Skeletal muscle tissue (tissue), 4 donors: ENCODE measurements around the gene SH3D21. TPM values are rescaled to one million over a fixed set of nuclear protein-coding genes. Genes with fewer than 3 reads are reported as not detected.
A peak's percentile ranks its signal among the peaks of the same experiment; 100 is the strongest.

Experiments used
- H3K27ac ChIP-seq: one replicate; pipeline ENCODE4 v1.7.0; 2013; ENCODE audit warnings: mild to moderate bottlenecking, low read depth, low read length, inconsistent platforms
- H3K27me3 ChIP-seq, 3 donors: one replicate each; pipeline ENCODE4 v1.7.0; 2013; ENCODE audit warnings: low read length in 3 of 3; ENCODE audit not compliant: control insufficient read depth in 3 of 3, insufficient read depth in 3 of 3
- H3K36me3 ChIP-seq, 3 donors: one replicate each; pipeline ENCODE4 v1.7.0; 2013; ENCODE audit warnings: low read length in 3 of 3; ENCODE audit not compliant: control insufficient read depth in 3 of 3, insufficient read depth in 3 of 3
- H3K4me1 ChIP-seq, 3 donors: one replicate each; pipeline ENCODE4 v1.7.0; 2013; ENCODE audit warnings: low read length in 3 of 3, mild to moderate bottlenecking in 3 of 3; ENCODE audit not compliant: control insufficient read depth in 3 of 3, insufficient read depth in 3 of 3
- H3K4me3 ChIP-seq, 3 donors: one replicate each; pipeline ENCODE4 v1.7.0; 2013; ENCODE audit warnings: low read length in 3 of 3
- H3K9ac ChIP-seq, 3 donors: one replicate each; pipeline ENCODE4 v1.7.0; 2013; ENCODE audit warnings: low read length in 3 of 3, mild to moderate bottlenecking in 3 of 3, moderate library complexity in 2 of 3, low read depth in 1 of 3
- H3K9me3 ChIP-seq, 3 donors: one replicate each; pipeline ENCODE4 v1.7.0; 2013; ENCODE audit warnings: low read length in 3 of 3; ENCODE audit not compliant: control insufficient read depth in 3 of 3
- total RNA-seq: library from RNA; depleted of rRNA; stranded (reverse); fragments of >200 nt; gene quantifications from one replicate; pipeline ENCODE4 v1.2.3, GENCODE V29; 2014
- donor health status: Osteomylitis.

The SH3D21 gene
- total RNA-seq, 1 donor from 2014 or later = 0.52 TPM

DNA sequence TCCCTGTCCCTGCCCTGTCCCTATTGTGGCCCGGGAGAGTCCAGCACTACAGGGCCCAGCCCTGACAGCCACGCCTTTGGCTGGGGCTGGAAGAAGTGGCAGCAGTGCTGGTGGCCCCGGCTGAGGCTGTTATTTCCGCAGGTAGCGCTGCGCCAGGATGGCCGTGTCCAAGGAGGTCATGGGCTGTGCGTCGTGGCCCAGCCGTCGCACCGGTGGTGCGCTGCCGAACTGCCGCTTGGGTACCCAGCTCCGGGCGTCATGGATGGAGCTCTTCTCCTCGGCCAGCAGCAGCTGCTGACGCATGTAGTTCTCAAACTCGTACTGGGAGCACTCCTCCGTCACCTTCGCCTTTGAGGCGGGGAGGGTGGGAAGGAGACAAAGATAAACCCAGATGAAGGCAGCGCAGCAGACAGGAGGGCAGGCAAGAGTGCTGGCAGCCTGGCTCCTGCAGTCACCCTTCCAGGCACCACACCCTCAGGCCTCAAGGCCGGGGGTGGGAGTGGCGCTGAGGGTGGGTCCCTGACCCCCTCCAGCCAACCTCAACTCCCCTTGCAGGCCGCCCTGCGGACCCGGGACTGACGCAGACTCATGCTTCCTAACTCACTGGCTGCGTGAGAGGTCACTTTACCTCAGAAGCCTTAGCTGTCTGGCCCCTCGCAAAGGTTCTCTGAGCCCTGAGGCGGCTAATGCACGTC, 35.6 kb downstream of the SH3D21 start:
- Histone ChIP-seq H3K9me3 (no peaks in the 10 kb centered on the region), H3K4me3 (no peak overlapping the region), H3K27ac (no peak overlapping the region), H3K9ac (no peak overlapping the region), H3K4me1 (peaks cover 33 to 46% (median 44%) of the 10 kb centered on the region in 3 donors), H3K36me3 (peaks cover 25 to 44% (median 38%) of the 10 kb centered on the region in 3 donors), H3K27me3 (no peaks in the 10 kb centered on the region)

- no peak overlapping the region for H3K4me3 ChIP-seq
- H3K27me3 ChIP-seq = no peaks in the 10 kb centered on the region
- peak overlapping the region; percentile 44 for H3K27ac ChIP-seq
- H3K9ac ChIP-seq = peak overlapping the region in 2 of 3 donors; percentile 6 to 47
- peaks cover 29 to 51% (median 44%) of the 10 kb centered on the region in 3 donors for H3K36me3 ChIP-seq
- H3K9me3 ChIP-seq = no peaks in the 10 kb centered on the region
- H3K4me1 ChIP-seq = peaks cover 33 to 44% (median 43%) of the 10 kb centered on the region in 3 donors
These were observed 36.4 kb downstream of the SH3D21 start for GRCh38 chr1:36342426-36343185.

DNA sequence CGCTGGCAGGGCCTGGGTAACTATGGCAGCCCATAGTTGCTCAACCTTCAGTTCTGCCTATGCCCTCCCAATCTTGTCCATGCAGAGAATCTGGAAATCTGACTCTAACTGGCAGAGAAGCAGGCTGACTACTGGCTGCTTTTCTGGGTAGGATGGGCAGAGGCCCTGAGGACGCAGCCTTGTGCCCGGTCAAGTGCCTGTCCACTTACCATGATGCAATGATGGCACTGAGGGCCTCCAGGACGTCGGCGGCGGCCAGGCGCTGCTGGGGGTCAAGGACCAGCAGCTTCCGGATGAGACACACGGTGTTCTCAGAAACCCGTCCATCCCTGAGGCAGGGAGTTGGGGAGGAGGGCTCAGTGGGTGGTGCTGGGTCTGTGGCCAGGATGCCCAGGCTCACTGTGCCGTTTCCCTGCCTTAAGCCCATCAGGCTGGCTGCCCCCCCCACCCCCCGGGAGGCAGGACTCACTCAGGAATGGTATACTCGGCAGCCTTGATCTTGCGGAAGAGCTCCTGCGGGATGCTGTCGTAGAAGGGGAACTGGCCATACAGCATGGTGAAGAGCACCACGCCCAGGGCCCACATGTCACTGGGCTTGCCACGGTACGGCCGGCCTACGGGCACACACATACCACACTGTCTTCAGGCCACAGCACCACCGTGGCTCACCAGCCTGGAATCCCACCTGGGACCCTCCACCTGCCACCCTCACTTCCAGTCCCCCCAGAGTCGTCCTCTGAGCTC, 37.7 kb downstream of the SH3D21 start:
- Histone ChIP-seq H3K4me3 (no peak overlapping the region), H3K27me3 (no peaks in the 10 kb centered on the region), H3K9ac (peak overlapping the region in 2 of 3 donors; percentile 2 to 47), H3K27ac (no peak overlapping the region), H3K36me3 (peaks cover 38 to 62% (median 55%) of the 10 kb centered on the region in 3 donors), H3K4me1 (peaks cover 26 to 38% (median 34%) of the 10 kb centered on the region in 3 donors), H3K9me3 (no peaks in the 10 kb centered on the region)

GRCh38 chr1:36344395-36344680, 38.2 kb downstream of the SH3D21 start:
- Histone ChIP-seq H3K4me1 (peaks cover 27 to 38% (median 35%) of the 10 kb centered on the region in 3 donors), H3K9me3 (no peaks in the 10 kb centered on the region), H3K36me3 (peaks cover 42 to 65% (median 57%) of the 10 kb centered on the region in 3 donors), H3K4me3 (no peak overlapping the region), H3K27me3 (no peaks in the 10 kb centered on the region), H3K27ac (no peak overlapping the region), H3K9ac (no peak overlapping the region)

DNA sequence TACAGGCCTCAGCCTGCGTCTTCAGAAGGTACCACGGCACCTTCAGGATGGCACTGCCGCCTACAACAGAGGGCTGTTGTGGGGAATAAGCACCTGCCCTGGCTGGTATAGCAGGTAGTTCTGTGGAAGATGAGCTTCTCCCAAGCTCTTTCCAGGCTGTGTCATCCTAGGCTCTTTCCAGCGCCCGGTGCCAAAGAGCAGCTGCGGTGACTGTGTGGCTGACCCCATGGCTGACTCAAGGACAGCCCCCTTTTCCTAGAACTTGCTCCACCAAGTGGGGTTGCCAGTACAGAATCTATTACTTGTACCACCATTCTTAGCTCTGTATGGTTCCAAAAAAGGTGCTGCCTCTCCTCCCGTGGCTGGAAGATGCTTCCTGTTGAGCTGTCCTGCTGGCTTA, 39.2 kb downstream of the SH3D21 start:
- no peaks in the 10 kb centered on the region for H3K9me3 ChIP-seq
- no peak overlapping the region for H3K27ac ChIP-seq
- peaks cover 37 to 45% (median 45%) of the 10 kb centered on the region in 3 donors for H3K4me1 ChIP-seq
- H3K36me3 ChIP-seq = peaks cover 42 to 65% (median 56%) of the 10 kb centered on the region in 3 donors
- no peaks in the 10 kb centered on the region for H3K27me3 ChIP-seq
- no peak overlapping the region for H3K4me3 ChIP-seq
- H3K9ac ChIP-seq = peak overlapping the region in 1 of 3 donors; percentile 40

GRCh38 chr1:36346741-36347370, 40.7 kb downstream of the SH3D21 start:
- peaks cover 50 to 60% (median 60%) of the 10 kb centered on the region in 3 donors for H3K4me1 ChIP-seq
- no peak overlapping the region for H3K27ac ChIP-seq
- H3K36me3 ChIP-seq = peaks cover 34 to 59% (median 53%) of the 10 kb centered on the region in 3 donors
- H3K27me3 ChIP-seq = no peaks in the 10 kb centered on the region
- no peak overlapping the region for H3K4me3 ChIP-seq
- no peaks in the 10 kb centered on the region for H3K9me3 ChIP-seq
- peak overlapping the region in 2 of 3 donors; percentile 12 to 16 for H3K9ac ChIP-seq

DNA sequence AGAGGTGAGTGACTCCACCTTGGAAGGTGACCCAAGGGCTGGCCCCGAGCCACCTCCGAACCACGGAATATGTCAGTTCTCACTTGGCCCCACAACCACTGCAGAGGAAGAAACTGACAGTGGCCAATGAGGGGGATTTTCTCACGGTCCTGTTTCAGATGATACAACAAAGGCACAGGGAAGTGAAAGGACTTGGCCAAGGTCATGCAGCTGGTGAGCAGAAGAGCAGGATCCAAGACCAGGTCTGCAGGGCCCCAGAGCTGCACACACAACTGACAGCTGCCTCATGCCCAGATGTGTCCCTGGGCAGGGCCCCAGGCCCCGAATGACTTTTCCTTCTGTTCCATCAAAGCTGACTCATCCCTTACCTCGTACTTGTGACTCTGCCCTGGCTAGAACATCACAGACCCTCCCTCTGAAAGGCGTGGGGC, 43.1 kb downstream of the SH3D21 start:
- Histone ChIP-seq H3K9me3 (no peaks in the 10 kb centered on the region), H3K27me3 (no peaks in the 10 kb centered on the region), H3K36me3 (peaks cover 52 to 61% (median 55%) of the 10 kb centered on the region in 3 donors), H3K4me3 (no peak overlapping the region), H3K9ac (peak overlapping the region in 1 of 3 donors; percentile 0), H3K27ac (no peak overlapping the region), H3K4me1 (peaks cover 35 to 52% (median 51%) of the 10 kb centered on the region in 3 donors)

DNA sequence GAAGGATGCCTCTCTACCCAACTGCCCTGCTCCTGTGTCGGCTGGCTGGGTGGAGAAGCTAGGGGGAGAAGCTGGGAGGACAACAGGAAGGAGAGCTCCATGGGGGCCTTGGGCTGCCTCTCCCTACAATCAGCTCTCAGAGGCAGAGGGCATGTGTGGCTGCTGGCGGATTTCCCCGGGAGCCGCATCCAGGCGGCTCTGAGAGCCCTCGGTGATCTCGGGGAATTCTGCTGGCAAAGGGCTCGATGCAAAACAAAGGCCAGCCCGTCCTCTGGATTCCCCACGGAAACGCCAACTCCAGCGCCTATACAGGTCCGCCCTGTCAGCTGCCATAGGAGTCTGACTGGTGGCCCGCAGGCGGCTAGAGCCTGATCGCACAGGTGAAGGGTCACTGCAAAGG, 43.7 kb downstream of the SH3D21 start:
- peaks cover 34 to 46% (median 45%) of the 10 kb centered on the region in 3 donors for H3K4me1 ChIP-seq
- H3K9ac ChIP-seq = peak overlapping the region in 1 of 3 donors; percentile 54
- no peak overlapping the region for H3K4me3 ChIP-seq
- no peaks in the 10 kb centered on the region for H3K9me3 ChIP-seq
- peak overlapping the region; percentile 55 for H3K27ac ChIP-seq
- no peaks in the 10 kb centered on the region for H3K27me3 ChIP-seq
- peaks cover 55 to 63% (median 59%) of the 10 kb centered on the region in 3 donors for H3K36me3 ChIP-seq

DNA sequence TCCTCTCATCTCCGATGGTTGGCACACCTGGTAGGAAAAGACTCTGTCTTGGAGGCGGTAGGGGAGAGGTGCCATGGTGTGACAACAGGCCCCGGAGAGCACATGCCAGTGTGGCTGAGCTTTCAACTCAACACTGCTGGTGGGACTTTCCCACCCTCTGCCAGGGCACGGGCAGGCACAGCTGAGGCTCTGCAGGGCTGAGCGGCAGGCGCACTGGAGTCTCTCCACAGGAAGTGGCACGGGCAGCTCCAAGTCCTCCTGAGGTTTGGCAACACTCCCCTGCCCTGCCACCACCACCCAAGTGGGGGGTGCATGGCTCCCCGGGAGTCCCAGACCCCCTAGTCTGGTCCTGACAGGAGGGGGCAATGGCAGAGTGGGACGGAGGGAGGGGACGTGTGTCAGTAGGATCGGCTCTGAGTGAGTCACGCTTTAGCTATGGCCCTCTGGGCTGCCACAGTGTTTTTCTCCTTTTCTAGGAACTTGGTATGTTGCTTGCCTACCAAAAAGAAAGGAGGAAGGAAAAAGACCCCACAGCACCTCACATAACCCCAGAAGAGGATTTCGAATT, 44.6 kb downstream of the SH3D21 start:
- Histone ChIP-seq H3K4me1 (peaks cover 26 to 38% (median 37%) of the 10 kb centered on the region in 3 donors), H3K4me3 (peak overlapping the region in 1 of 3 donors; percentile 13), H3K9ac (peak overlapping the region in 2 of 3 donors; percentile 15 to 54), H3K36me3 (peaks cover 61 to 63% (median 61%) of the 10 kb centered on the region in 3 donors), H3K27ac (peak overlapping the region; percentile 55), H3K27me3 (no peaks in the 10 kb centered on the region), H3K9me3 (no peaks in the 10 kb centered on the region)
